Hippocampal formation (tissue), 2 donors: Measurements from ENCODE around the gene C10orf95.

Source experiments
- DNase-seq, 2 donors: peaks; one replicate each; lab custom pipeline; 2025; lab: John Stamatoyannopoulos, UW

Gene C10orf95

GRCh38 chr10:102401735-102402511 lies 49.4 kb downstream of the C10orf95 start:
- DNase-seq: no peak

- no peak for DNase-seq
These were observed 50.0 kb downstream of the C10orf95 start for GRCh38 chr10:102401342-102401654.

GRCh38 chr10:102400598-102401341 lies 50.6 kb downstream of the C10orf95 start:
- no peak for DNase-seq

- DNase-seq: no peak
These were observed 51.3 kb downstream of the C10orf95 start for GRCh38 chr10:102400076-102400475.
